Ishikawa (cell line): ENCODE results near the gene BLOC1S3.

Source experiments
- CEBPB ChIP-seq: IDR thresholded peaks from 2 replicates; pipeline ENCODE4 v1.6.1; 2012
- CREB1 ChIP-seq: IDR thresholded peaks from 2 replicates; pipeline ENCODE4 v1.6.1; 2012; ENCODE audit warnings: low read depth
- EGR1 ChIP-seq: IDR thresholded peaks from 2 replicates; pipeline ENCODE4 v1.6.1; 2012
- EP300 ChIP-seq: IDR thresholded peaks from 2 replicates; pipeline ENCODE4 v1.6.1; 2012; ENCODE audit warnings: borderline replicate concordance
- FOXM1 ChIP-seq: IDR thresholded peaks from 2 replicates; pipeline ENCODE4 v1.6.1; 2012; ENCODE audit warnings: low read depth, borderline replicate concordance
- MAX ChIP-seq: IDR thresholded peaks from 2 replicates; pipeline ENCODE4 v1.6.1; 2012
- NFIC ChIP-seq: IDR thresholded peaks from 2 replicates; pipeline ENCODE4 v1.6.1; 2012
- RAD21 ChIP-seq: IDR thresholded peaks from 2 replicates; pipeline ENCODE4 v1.6.1; 2012; ENCODE audit warnings: low read depth
- REST ChIP-seq: IDR thresholded peaks from 2 replicates; pipeline ENCODE4 v1.6.1; 2012; ENCODE audit warnings: low read depth, mild to moderate bottlenecking
- TAF1 ChIP-seq: IDR thresholded peaks from 2 replicates; pipeline ENCODE4 v1.6.1; 2012; ENCODE audit warnings: low read depth, mild to moderate bottlenecking
- TCF12 ChIP-seq: IDR thresholded peaks from 2 replicates; pipeline ENCODE4 v1.6.1; 2012; ENCODE audit warnings: low read depth
- TEAD4 ChIP-seq: IDR thresholded peaks from 2 replicates; pipeline ENCODE4 v1.6.1; 2012
- USF1 ChIP-seq: IDR thresholded peaks from 2 replicates; pipeline ENCODE4 v1.6.1; 2012
- YY1 ChIP-seq: IDR thresholded peaks from 2 replicates; pipeline ENCODE4 v1.6.1; 2012; ENCODE audit warnings: low read depth
- ZBTB7A ChIP-seq: IDR thresholded peaks from 2 replicates; pipeline ENCODE4 v1.6.1; 2012; ENCODE audit warnings: low read depth

Gene BLOC1S3

GRCh38 chr19:45211751-45212381 lies 33.3 kb downstream of the BLOC1S3 start:
- no peak for TF ChIP-seq TEAD4
- no peak for TF ChIP-seq USF1
- TF ChIP-seq EP300 = no peak
- no peak for TF ChIP-seq ZBTB7A
- no peak for TF ChIP-seq TAF1
- no peak for TF ChIP-seq CREB1
- TF ChIP-seq TCF12 = no peak
- TF ChIP-seq MAX = no peak
- TF ChIP-seq NFIC = no peak
- TF ChIP-seq RAD21 = no peak
- TF ChIP-seq REST = no peak
- no peak for TF ChIP-seq FOXM1
- no peak for TF ChIP-seq YY1
- TF ChIP-seq CEBPB = no peak
- no peak for TF ChIP-seq EGR1

GRCh38 chr19:45213031-45213430 lies 34.4 kb downstream of the BLOC1S3 start:
- TF ChIP-seq NFIC (no peak), TAF1 (no peak), FOXM1 (no peak), REST (no peak)

GRCh38 chr19:45215391-45216191 lies 37.0 kb downstream of the BLOC1S3 start:
- peak; percentile 59 for TF ChIP-seq MAX
- no peak; the same call in 1 of the 2 replicates for TF ChIP-seq CEBPB
- TF ChIP-seq TAF1 = no peak
- no peak for TF ChIP-seq EGR1
- TF ChIP-seq TEAD4 = 0 out of 2 replicates have a peak, but pooled peaks have one; percentile 33
- TF ChIP-seq ZBTB7A = no peak
- no peak for TF ChIP-seq YY1
- TF ChIP-seq NFIC = peak; percentile 68
- TF ChIP-seq TCF12 = no peak; the same call in 1 of the 2 replicates
- TF ChIP-seq USF1 = no peak
- no peak for TF ChIP-seq CREB1
- no peak for TF ChIP-seq REST
- TF ChIP-seq EP300 = no peak; the same call in 1 of the 2 replicates
- no peak for TF ChIP-seq FOXM1
- no peak for TF ChIP-seq RAD21

GRCh38 chr19:45216667-45217066 lies 38.1 kb downstream of the BLOC1S3 start:
- TF ChIP-seq REST = no peak
- no peak for TF ChIP-seq NFIC
- TF ChIP-seq EGR1 = no peak
